Astrocyte (in vitro differentiated cells and primary cell): ENCODE results near the gene FTO. TPM values are rescaled to one million over a fixed set of nuclear protein-coding genes. Genes with fewer than 3 reads are reported as not detected.
A peak's percentile ranks its signal among the peaks of the same experiment; 100 is the strongest.

Source experiments
- DNase-seq: peaks from one replicate; pipeline ENCODE4 v3.0.0-alpha.2; 2010; ENCODE audit warnings: low read depth
- FAIRE-seq: peaks from 2 replicates; lab custom pipeline; 2011; peaks lifted over from hg19 to GRCh38; lab: Jason Lieb, UNC
- H2AFZ ChIP-seq: 2 replicates; pipeline ENCODE4 v1.6.0; 2012; ENCODE audit warnings: low read depth, low read length, inconsistent platforms
- H3K27ac ChIP-seq: 2 replicates; pipeline ENCODE4 v1.5.1; 2011; ENCODE audit warnings: low read depth, low read length, inconsistent platforms
- H3K27me3 ChIP-seq: 2 replicates; pipeline ENCODE4 v1.6.0; 2011; ENCODE audit warnings: low read length, inconsistent platforms; ENCODE audit not compliant: insufficient read depth
- H3K36me3 ChIP-seq: 2 replicates; pipeline ENCODE4 v1.5.1; 2011; ENCODE audit warnings: low read length, inconsistent platforms; ENCODE audit not compliant: insufficient read depth
- H3K4me1 ChIP-seq: 2 replicates; pipeline ENCODE4 v1.5.1; 2011; ENCODE audit warnings: low read length, inconsistent platforms; ENCODE audit not compliant: insufficient read depth
- H3K4me2 ChIP-seq: 2 replicates; pipeline ENCODE4 v1.6.0; 2012; ENCODE audit warnings: low read length, inconsistent platforms
- H3K4me3 ChIP-seq: 2 replicates; pipeline ENCODE4 v1.5.1; 2011; ENCODE audit warnings: low read depth, mild to moderate bottlenecking, low read length, inconsistent platforms; ENCODE audit not compliant: insufficient read depth
- H3K79me2 ChIP-seq: 2 replicates; pipeline ENCODE4 v1.6.0; 2012; ENCODE audit warnings: mild to moderate bottlenecking, low read length, inconsistent platforms; ENCODE audit not compliant: insufficient read depth
- H3K9ac ChIP-seq: 2 replicates; pipeline ENCODE4 v1.6.0; 2012; ENCODE audit warnings: mild to moderate bottlenecking, low read length, inconsistent platforms
- H3K9me3 ChIP-seq: 2 replicates; pipeline ENCODE4 v1.5.1; 2012; ENCODE audit warnings: low read depth, mild to moderate bottlenecking, low read length, inconsistent platforms; ENCODE audit not compliant: insufficient read depth
- H4K20me1 ChIP-seq: 2 replicates; pipeline ENCODE4 v1.6.0; 2012; ENCODE audit warnings: low read length, inconsistent platforms; ENCODE audit not compliant: insufficient read depth
- H3K27ac Mint-ChIP-seq: one replicate; pipeline ENCODE4 v1.8.0; 2021; ENCODE audit warnings: mild to moderate bottlenecking, mixed read lengths; ENCODE audit not compliant: unreplicated experiment
- H3K27me3 Mint-ChIP-seq: one replicate; pipeline ENCODE4 v1.8.0; 2021; ENCODE audit warnings: low read depth, mixed read lengths; ENCODE audit not compliant: unreplicated experiment
- H3K36me3 Mint-ChIP-seq: one replicate; pipeline ENCODE4 v1.8.0; 2021; ENCODE audit warnings: low read depth, mixed read lengths; ENCODE audit not compliant: unreplicated experiment
- H3K4me1 Mint-ChIP-seq: one replicate; pipeline ENCODE4 v1.8.0; 2021; ENCODE audit warnings: low read depth, mixed read lengths; ENCODE audit not compliant: unreplicated experiment
- H3K4me3 Mint-ChIP-seq: one replicate; pipeline ENCODE4 v1.8.0; 2021; ENCODE audit warnings: mild to moderate bottlenecking, moderate library complexity, mixed read lengths; ENCODE audit not compliant: unreplicated experiment
- H3K9me3 Mint-ChIP-seq: one replicate; pipeline ENCODE4 v1.8.0; 2021; ENCODE audit warnings: mild to moderate bottlenecking, mixed read lengths; ENCODE audit not compliant: unreplicated experiment
- EZH2 ChIP-seq: IDR thresholded peaks from 2 replicates; pipeline ENCODE4 v1.6.1; 2012; ENCODE audit warnings: mild to moderate bottlenecking, low read length, inconsistent platforms; ENCODE audit not compliant: insufficient read depth
- total RNA-seq: library from RNA; stranded (reverse); gene quantifications from 2 replicates; pipeline ENCODE4 v1.2.1, GENCODE V29; 2021
- TF ChIP-seq, protein P1 (sequence below): IDR thresholded peaks from 2 replicates; pipeline ENCODE4 v1.5.1; 2011; ENCODE audit warnings: low read depth, mild to moderate bottlenecking, inconsistent platforms, low read length, moderate library complexity; ENCODE audit not compliant: insufficient read depth

FTO gene
- total RNA-seq, 1 donor from 2014 or later: 73.1 TPM

DNA sequence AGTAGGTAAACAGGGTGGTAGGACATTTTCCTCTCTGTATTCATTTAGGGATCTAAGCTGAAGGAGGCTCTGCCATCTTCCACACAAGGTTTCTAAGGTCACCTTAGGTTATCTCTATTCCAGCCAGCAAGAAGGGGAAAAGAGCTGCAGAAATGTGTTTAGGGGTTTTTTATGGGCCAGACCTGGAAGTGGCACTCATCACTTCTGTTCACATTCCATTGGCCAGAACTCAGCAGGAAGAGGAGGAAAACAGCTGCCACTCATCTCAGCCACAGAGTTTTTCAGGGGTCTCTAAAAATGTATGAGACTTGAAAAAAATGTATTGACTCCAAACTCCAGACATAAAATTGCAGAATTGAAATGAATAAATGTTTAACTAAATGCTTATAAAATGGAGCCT, 65.8 kb downstream of the FTO start:
- Mint-ChIP-seq H3K36me3 (no peaks in the 10 kb centered on the region), H3K9me3 (no peaks in the 10 kb centered on the region), H3K27me3 (no peaks in the 10 kb centered on the region), H3K4me3 (no peak overlapping the region), H3K27ac (peak overlapping the region; percentile 35), H3K4me1 (peaks cover 21% of the 10 kb centered on the region)
- Histone ChIP-seq H3K9me3 (no peaks in the 10 kb centered on the region), H3K79me2 (peaks cover 34% of the 10 kb centered on the region), H3K4me1 (peaks cover 50% of the 10 kb centered on the region), H3K27me3 (peaks cover 8% of the 10 kb centered on the region), H2AFZ (no peak overlapping the region), H4K20me1 (peaks cover 67% of the 10 kb centered on the region), H3K4me3 (no peak overlapping the region), H3K4me2 (no peak overlapping the region), H3K36me3 (no peaks in the 10 kb centered on the region), H3K9ac (no peak overlapping the region), H3K27ac (no peak overlapping the region)
- no peak for DNase-seq
- FAIRE-seq: no peak
- TF ChIP-seq, protein P1, sequence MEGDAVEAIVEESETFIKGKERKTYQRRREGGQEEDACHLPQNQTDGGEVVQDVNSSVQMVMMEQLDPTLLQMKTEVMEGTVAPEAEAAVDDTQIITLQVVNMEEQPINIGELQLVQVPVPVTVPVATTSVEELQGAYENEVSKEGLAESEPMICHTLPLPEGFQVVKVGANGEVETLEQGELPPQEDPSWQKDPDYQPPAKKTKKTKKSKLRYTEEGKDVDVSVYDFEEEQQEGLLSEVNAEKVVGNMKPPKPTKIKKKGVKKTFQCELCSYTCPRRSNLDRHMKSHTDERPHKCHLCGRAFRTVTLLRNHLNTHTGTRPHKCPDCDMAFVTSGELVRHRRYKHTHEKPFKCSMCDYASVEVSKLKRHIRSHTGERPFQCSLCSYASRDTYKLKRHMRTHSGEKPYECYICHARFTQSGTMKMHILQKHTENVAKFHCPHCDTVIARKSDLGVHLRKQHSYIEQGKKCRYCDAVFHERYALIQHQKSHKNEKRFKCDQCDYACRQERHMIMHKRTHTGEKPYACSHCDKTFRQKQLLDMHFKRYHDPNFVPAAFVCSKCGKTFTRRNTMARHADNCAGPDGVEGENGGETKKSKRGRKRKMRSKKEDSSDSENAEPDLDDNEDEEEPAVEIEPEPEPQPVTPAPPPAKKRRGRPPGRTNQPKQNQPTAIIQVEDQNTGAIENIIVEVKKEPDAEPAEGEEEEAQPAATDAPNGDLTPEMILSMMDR: no peak
- no peak for TF ChIP-seq EZH2

DNA sequence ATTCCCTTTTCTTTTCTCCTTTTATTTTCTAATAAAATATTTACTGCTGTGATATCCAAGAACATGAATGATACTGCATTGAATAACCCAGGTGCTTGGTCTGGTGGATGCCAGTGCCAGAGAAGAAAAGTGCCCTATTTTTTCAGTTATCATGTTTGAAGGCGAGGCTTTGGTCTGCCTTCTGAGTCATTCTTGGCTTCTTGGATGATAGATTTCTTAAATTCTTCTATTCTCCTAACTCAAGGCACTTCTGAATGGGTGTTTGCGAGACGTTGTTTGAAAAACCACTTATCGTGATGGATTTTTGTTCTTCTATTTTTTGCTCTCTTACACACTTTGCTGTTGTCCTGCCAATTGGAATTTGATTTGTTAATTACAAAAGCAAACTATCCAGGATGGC, 66.7 kb downstream of the FTO start:
- Histone ChIP-seq H3K36me3 (no peaks in the 10 kb centered on the region), H3K27ac (no peak overlapping the region), H3K27me3 (peaks cover 8% of the 10 kb centered on the region), H4K20me1 (peaks cover 65% of the 10 kb centered on the region), H3K9ac (no peak overlapping the region), H3K79me2 (peaks cover 31% of the 10 kb centered on the region), H3K4me2 (no peak overlapping the region), H2AFZ (no peak overlapping the region), H3K4me1 (peaks cover 54% of the 10 kb centered on the region), H3K4me3 (no peak overlapping the region), H3K9me3 (no peaks in the 10 kb centered on the region)
- Mint-ChIP-seq H3K4me3 (no peak overlapping the region), H3K27me3 (no peaks in the 10 kb centered on the region), H3K9me3 (no peaks in the 10 kb centered on the region), H3K27ac (no peak overlapping the region), H3K36me3 (no peaks in the 10 kb centered on the region), H3K4me1 (peaks cover 26% of the 10 kb centered on the region)
- FAIRE-seq (no peak), DNase-seq (peak; percentile 52)
- TF ChIP-seq, protein P1: no peak
- no peak for TF ChIP-seq EZH2

DNA sequence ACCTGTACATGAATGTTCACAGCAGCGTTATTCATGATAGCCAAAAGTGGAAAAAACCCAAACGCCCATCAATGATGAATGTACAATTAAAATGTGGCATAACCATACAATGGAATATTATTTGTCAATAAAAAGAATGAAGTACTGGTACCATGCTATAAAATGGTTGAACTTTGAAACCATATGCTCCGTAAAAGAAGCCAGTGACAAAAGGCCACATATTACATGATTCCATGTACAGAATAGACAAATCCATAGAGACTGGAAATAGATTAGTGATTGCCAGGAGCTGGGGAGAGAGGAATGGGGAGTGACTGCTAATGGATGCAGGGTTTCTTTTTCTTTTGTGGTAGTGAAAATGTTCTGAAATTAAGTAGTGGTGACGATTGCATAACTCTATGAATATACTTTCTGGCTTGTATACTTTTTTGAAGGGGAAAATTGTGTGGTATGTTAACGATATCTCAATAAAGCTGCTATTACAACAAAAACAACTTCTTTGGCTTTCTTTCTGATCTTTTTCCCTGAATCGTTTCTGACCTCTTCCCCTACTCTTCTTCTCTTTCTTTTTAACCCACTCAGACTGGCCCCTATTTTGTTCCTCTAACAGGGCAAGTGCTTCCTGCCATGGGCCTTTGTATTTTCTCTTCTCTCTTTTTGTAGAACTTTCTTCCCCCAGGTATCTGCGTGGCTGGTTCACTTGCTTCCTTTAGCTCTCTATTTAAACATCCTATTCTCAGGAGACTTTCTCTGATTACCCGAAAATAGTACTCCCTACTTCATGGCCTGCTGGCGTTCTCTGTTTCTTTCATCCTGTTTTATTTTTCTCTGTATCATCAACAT, 67.9 kb downstream of the FTO start:
- DNase-seq (no peak), FAIRE-seq (no peak)
- H3K4me1 Mint-ChIP-seq: peaks cover 35% of the 10 kb centered on the region
- H3K9me3 ChIP-seq: no peaks in the 10 kb centered on the region
- peaks cover 52% of the 10 kb centered on the region for H4K20me1 ChIP-seq
- peaks cover 57% of the 10 kb centered on the region for H3K4me1 ChIP-seq
- TF ChIP-seq, protein P1: no peak
- no peak for TF ChIP-seq EZH2
- peaks cover 21% of the 10 kb centered on the region for H3K79me2 ChIP-seq
- no peaks in the 10 kb centered on the region for H3K27me3 Mint-ChIP-seq
- H3K27me3 ChIP-seq: peaks cover 8% of the 10 kb centered on the region
- H3K36me3 Mint-ChIP-seq: no peaks in the 10 kb centered on the region
- no peak overlapping the region for H3K27ac ChIP-seq
- no peaks in the 10 kb centered on the region for H3K36me3 ChIP-seq
- no peak overlapping the region for H3K27ac Mint-ChIP-seq
- H3K9ac ChIP-seq: no peak overlapping the region
- no peak overlapping the region for H3K4me2 ChIP-seq
- no peak overlapping the region for H3K4me3 ChIP-seq
- H2AFZ ChIP-seq: no peak overlapping the region
- no peaks in the 10 kb centered on the region for H3K9me3 Mint-ChIP-seq
- no peak overlapping the region for H3K4me3 Mint-ChIP-seq
